SKM-1 (cell line): ENCODE results near the gene PARD3.

ENCODE experiments used
- DNase-seq: peaks from one replicate; lab custom pipeline; 2025; ENCODE audit not compliant: unreplicated experiment; lab: John Stamatoyannopoulos, UW

Gene PARD3

DNA sequence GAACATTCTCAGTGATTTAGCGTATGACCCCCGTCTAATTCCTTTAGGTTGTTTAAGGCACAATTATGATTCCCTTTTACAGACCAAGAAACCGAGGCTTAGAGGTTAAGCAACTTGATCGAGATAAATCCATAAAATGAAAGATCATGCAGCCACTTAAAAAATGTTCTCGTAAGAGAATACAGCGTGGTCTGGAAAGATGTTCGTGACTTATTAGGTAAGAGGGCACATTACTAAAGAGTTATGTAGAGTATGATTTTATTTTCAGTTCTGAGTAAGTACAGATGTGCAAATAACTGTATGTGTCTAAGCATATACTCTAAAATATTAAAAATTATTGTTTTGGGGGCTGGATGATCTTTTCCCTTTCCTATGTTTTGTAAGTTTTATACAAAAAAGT, 575.1 kb downstream of the PARD3 start:
- no peak for DNase-seq

DNA sequence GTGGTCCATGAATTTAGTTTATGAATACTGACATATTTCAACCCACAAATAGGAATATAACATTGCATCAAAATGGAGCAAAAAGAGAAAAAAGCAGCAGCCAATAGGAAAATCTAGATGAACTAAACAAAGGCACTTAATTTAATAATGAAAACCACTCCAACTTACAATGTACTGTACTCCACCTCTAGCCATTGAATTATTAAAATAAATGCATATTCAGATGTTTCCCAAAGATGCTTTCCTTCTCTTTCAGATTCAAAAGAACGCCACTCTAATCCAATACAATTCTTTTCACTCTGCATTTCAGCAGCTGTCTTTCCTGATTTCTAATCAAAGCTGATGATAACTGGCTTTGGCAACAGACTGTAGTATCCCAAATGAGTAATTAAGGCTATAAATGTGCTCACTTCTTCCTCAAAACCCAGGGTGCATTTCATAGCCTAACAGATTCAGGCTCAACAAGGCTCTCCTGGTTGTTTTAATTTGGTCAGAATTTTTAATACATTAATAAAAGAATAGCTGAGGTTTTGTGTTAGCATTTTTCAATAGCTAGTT, 577.1 kb downstream of the PARD3 start:
- DNase-seq = no peak

DNA sequence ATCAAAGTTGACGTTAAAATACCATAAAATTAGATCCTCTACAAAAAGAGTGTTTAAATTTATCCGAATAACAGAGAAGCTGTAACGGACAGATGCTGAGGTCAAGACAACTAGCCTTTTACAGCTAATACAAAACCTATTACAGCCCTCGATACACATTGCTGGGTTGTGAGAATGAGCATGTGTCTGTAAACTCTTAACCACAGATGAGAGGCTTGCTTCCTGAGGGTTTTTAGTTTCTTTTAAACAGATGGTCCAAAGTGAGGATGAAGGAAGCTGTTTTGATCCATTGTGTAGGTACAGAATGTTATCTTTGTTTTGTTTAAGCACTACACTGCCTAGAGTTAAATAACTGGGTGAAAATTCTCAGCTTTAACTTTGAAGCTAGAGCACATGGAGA, 578.2 kb downstream of the PARD3 start:
- no peak for DNase-seq

DNA sequence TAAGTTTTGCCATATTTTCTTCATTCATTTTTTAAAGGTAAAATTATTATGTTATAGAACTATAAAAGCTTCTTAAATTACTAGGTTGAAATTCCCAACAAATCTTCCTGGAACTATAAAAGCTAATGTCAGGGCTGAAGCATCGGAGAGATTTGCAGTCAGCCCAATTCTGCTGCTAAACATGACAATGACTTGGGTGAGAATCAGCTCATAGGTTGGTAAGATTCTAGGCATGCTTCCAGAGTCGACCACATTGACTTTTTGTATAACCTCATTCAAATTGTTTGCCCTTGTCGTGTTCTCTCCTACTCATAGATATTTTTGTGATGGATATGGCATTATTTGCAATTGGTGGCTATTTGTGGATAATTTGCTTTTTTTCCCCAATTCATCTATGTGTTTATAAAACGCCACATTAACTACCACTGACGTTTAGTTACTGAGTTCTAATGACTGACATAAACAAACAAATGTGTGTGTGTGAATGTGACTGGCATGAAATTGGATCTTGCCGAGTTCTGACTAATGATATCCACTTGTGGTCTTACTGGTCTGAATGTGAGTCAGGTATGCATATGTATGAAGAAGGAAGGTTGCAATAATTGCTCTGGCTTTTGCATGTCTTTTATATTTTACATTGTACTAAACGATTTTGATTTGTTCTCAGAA, 579.8 kb downstream of the PARD3 start:
- no peak for DNase-seq

- no peak for DNase-seq
Observed at GRCh38 chr10:34232481-34232880, 582.6 kb downstream of the PARD3 start.

DNA sequence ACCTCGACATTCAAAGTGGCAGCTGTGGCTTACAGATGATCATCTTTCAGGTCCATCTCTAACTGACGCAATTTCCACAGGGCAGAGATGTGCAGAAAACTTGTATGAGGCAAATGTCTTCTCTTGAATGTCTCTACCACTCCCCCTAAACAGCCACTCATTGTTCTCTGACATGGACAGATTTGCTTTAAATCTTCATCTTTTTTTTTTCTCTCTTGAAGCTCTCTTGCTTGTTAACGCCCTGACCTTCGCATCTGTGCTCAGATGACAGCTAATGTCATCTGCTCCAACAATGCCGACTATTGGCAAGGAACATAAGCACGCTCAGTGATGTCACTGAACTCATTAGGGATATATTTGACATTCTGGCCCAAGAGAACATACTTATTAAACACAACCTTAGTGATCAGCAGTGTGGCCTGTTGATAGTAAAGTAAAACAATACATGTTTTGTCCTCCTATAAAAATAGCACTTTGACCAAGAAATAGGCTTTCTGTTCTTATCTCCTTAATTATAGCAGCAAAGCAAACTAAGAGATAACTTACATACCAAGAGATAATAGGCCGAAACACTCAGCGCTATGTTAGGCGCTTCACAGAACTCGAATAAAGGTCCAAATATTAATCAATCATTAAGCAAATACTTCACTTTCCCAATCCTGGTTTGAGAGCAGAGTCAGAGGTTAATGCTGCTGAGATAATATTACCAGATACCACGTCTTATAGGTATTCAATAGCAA, 583.5 kb downstream of the PARD3 start:
- DNase-seq = no peak

DNA sequence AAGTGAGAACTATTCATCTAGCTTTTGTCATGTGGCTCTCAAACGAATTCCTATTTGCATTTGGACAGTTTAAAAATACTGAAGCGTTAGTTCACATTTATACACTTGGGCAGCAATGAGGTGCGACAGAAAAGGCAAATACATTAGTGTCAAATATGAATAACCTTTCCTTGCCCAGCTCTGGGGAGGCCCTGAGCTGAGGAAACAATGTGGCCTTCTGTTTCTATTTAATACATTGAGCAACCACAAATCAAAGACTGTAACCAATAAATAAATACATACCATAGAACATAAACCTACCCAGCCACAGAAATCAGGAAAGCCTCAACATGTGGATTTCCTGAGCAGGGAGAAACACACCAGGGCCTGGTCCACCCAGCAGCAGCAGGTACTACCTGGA, 585.2 kb downstream of the PARD3 start:
- DNase-seq = no peak

DNA sequence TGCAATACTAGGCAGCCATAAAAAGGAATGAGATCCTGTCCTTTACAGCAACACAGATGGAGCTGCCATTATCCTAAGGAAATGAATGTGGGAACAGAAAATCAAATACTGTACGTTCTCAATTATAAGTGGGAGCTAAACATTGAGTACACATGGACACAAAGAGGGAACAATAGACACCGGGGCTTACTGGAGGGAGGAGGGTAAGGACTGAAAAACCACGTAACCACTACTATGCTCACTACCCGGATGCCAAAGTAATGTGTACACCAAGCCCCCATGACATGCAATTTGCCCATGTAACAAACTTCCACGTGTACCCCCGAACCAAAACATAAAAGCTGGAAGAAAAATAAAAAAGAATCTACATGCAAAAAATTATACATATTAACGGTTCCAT, 587.0 kb downstream of the PARD3 start:
- DNase-seq = no peak

DNA sequence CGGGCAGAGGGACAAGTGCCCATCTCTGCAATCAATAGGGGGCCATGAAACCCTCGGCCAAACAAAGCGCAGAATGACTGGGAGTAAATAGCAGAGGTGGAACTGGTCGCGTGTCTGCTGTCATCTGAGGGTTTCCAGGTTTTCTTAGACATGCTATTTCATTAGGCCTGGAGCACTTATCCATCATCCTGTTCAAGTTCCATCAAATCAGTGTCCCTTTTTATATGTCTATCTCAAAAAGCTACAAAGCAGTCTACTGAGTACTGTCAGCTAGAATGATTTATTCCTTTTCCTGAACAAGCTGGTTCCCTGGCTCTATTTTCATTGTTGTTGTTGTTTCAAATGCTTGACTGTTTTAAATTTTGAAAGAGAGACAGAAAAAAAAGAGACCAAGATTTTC, 590.5 kb downstream of the PARD3 start:
- no peak for DNase-seq

DNA sequence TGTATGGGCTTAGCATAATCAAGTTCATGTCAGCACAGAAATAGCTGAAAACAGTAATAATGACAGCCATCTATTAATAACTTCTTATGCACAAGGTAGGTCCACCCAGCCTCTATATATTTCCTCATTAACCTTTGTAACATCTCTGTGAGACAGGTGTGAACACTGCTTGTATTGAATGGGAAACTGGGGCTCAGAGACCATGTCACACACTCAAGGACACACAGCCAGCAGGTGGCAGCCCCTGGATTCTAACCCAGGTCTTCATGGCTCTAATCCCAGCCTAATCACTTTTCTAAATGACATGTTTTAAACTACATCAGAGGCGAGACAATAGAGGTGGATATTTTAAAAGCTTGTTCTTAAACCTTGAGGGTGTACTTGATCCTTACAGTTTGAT, 591.4 kb downstream of the PARD3 start:
- no peak for DNase-seq

DNA sequence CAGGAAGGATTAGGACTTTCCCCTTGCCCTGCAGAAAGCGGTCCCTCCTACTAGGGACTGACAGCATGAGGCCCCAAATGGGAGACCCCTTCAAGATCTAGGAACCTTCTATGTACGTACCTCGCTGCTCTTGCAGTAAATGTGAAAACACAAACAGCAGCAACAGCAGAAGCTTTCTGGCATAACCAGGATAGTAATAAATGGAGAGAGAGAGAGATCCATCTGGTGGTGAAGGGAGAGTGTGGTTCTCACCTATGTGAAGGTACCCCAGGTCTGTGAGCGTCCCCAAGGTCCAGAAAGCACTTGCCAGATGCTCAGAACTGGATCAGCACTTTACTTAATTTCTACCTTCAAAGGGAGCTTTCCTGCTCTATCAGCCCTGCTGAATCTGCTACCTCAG, 592.7 kb downstream of the PARD3 start:
- no peak for DNase-seq

DNA sequence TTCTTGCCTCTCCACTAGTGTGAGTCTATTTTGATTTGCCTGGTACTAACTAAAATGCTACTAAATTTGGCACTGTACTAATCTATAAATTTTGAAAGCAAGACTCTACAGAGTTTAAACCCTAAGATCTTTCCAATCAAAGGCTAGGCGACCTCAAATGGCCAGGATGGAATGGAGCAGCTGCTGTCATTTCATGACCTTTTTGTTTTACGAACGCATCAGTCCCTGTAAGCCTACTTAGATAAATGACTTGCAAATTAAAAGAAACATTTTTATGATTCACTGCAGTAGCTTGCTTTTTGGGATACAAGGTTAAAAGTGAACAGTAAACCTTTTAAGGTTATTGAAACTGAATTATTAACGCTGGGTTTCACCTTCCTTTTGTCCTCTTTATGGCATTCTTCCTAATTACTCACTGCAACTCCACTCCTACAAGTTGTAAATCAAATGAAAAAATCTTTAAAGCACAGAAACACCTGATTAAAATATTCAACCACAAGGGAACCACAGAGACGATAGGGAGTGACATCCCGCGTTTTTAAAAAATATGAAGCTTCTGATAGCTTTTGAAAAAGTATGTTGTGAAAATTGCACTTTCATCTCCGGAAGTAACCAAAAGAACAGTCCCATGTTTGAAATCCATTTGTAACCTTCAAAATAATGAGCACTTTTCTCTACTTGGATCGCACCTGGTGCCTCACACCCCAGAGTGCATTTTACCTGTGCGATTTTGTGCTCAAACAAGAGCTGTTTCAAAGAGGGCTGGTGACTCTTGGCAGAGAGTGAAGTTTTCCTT, 595.1 kb downstream of the PARD3 start:
- no peak for DNase-seq

GRCh38 chr10:34217524-34217923, 597.6 kb downstream of the PARD3 start:
- DNase-seq = no peak

DNA sequence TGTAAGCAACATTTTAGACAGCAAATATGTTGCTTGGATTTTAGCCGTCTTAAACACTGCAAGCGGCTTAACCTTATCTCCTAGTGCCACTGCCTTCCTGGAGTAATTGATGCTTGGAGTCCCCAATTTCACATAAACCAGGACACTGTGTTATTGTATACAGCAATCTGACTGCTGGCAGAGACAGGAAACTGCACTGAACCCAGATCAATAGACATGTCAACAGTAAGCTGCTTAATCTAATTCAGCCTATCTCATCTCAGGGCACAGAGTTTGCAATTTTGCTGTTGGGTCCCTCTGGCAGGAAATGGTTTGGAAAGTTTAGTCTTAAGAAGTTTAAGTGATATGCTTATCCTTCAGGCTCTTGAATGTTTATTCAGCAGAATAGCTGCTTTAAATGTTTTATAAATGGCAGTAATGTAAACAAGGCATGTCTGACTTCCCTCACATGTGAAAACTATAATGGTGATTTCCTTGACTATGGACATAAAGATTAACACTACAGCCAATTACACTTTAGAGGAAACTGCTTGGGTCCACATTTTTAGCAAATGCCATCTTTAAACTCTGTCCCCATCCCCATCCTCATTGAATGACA, 598.6 kb downstream of the PARD3 start:
- no peak for DNase-seq

DNA sequence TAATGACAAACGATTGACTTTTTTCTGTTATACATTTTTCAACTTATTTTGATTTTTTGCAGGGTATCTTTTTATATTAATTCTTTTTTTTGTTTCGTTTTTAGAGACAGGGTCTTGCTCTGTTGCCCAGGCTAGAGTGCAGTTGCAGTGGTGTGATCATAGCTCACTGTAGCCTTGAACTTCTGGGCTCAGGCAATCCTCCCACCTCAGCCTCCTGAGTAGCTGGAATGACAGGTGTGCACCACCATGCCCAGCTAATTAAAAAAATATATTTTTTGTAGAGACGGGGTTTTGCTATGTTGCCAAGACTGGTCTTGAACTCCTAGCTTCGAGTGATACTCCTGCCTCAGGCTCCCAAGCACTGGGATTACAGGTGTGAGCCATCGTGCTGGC, 601.3 kb downstream of the PARD3 start:
- DNase-seq = no peak

- no peak for DNase-seq
Observed at GRCh38 chr10:34213193-34213804, 601.8 kb downstream of the PARD3 start.

DNA sequence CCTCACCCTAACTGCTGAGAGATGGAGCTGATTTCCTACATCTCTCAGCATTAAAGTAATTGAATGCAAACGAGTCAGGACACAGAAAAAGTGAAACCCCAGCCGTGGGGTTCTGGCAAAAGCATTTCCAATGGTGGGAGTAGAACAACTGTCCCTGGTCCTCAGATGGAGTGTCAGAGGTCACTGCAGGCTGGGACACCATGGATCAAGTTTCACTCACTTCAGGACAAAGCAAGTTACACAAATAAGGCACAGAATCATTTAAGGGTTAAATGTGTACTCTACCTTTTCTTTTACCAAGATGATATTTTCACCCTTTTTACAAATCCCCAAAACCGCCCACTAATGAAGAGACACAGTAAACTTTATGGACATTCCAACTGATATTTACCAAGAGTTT, 607.8 kb downstream of the PARD3 start:
- DNase-seq = no peak

GRCh38 chr10:34206935-34207268, 608.2 kb downstream of the PARD3 start:
- no peak for DNase-seq

GRCh38 chr10:34206078-34206934, 608.8 kb downstream of the PARD3 start:
- no peak for DNase-seq

- DNase-seq = peak; percentile 48
Observed at GRCh38 chr10:34205452-34205851, 609.6 kb downstream of the PARD3 start.
